H1 (cell line): ENCODE data around the gene MECP2. TPM values are rescaled to one million over a fixed set of nuclear protein-coding genes. Genes with fewer than 3 reads are reported as not detected.

Source experiments
- CTCF ChIA-PET: fragments of 300-600 bp; sonication (Branson Sonifier 250); formaldehyde crosslinking; loops from one replicate; lab custom pipeline; 2021; ENCODE audit not compliant: partially characterized antibody; lab: Charles Lee
- POLR2A ChIA-PET: fragments of 300-600 bp; sonication (Branson Sonifier 250); formaldehyde crosslinking; loops from one replicate; lab custom pipeline; 2021; ENCODE audit warnings: inconsistent platforms; ENCODE audit not compliant: partially characterized antibody; lab: Charles Lee
- DNase-seq, 2 experiments: peaks; one replicate each; pipeline versions ENCODE4 v3.0.0 to v3.0.0-alpha.2; 2010 to 2022; ENCODE audit warnings: low spot score in 2 of 2, low read depth in 1 of 2, mixed read lengths in 1 of 2
- FAIRE-seq: peaks from 2 replicates; lab custom pipeline; 2011; peaks lifted over from hg19 to GRCh38; lab: Jason Lieb, UNC
- H2AFZ ChIP-seq: 2 replicates; pipeline ENCODE4 v1.8.1; 2012; ENCODE audit warnings: low read length, inconsistent platforms
- H2AK5ac ChIP-seq: 2 replicates; pipeline ENCODE4 v1.6.1; 2013; ENCODE audit warnings: low read depth, low read length
- H2BK120ac ChIP-seq: replicated peaks from 2 replicates; pipeline ENCODE3; 2013; ENCODE audit warnings: low read depth, low read length, inconsistent platforms
- H2BK12ac ChIP-seq: 2 replicates; pipeline ENCODE4 v1.6.1; 2013; ENCODE audit warnings: low read depth, low read length
- H2BK15ac ChIP-seq: 2 replicates; pipeline ENCODE4 v1.6.1; 2013; ENCODE audit warnings: low read length
- H2BK20ac ChIP-seq: 2 replicates; pipeline ENCODE4 v1.6.1; 2013; ENCODE audit warnings: low read length
- H2BK5ac ChIP-seq: 2 replicates; pipeline ENCODE4 v1.6.1; 2013; ENCODE audit warnings: low read depth, low read length
- H3K14ac ChIP-seq: 2 replicates; pipeline ENCODE4 v1.6.1; 2013; ENCODE audit warnings: inconsistent platforms; ENCODE audit not compliant: insufficient read length
- H3K18ac ChIP-seq: 2 replicates; pipeline ENCODE4 v1.6.1; 2013; ENCODE audit warnings: low read length; ENCODE audit errors: extremely low read depth
- H3K23ac ChIP-seq: 2 replicates; pipeline ENCODE4 v1.6.1; 2013; ENCODE audit warnings: inconsistent platforms; ENCODE audit not compliant: insufficient read length
- H3K23me2 ChIP-seq: 2 replicates; pipeline ENCODE4 v1.6.1; 2013; ENCODE audit warnings: low read depth, low read length
- H3K27ac ChIP-seq: 2 replicates; pipeline ENCODE4 v1.6.1; 2011; ENCODE audit warnings: low read depth, low read length, inconsistent platforms
- H3K27me3 ChIP-seq, 4 experiments: replicated peaks in 1 of 4; 1 replicate in 1 of 4; 2 replicates in 3 of 4; pipeline versions ENCODE4 v1.6.1 to v1.8.1; 2011 to 2013; ENCODE audit warnings: low read length in 3 of 4, mild to moderate bottlenecking in 3 of 4, inconsistent platforms in 2 of 4, mixed read lengths in 2 of 4, moderate library complexity in 1 of 4; ENCODE audit not compliant: control insufficient read depth in 3 of 4, insufficient read depth in 3 of 4; ENCODE audit errors: extremely low read depth in 1 of 4
- H3K36me3 ChIP-seq, 4 experiments: 2 replicates each; pipeline versions ENCODE4 v1.6.1 to v1.8.1; 2011 to 2013; ENCODE audit warnings: mild to moderate bottlenecking in 4 of 4, low read length in 3 of 4, moderate library complexity in 2 of 4, control low read depth in 1 of 4, inconsistent platforms in 1 of 4; ENCODE audit not compliant: insufficient read depth in 4 of 4, control insufficient read depth in 2 of 4
- H3K4ac ChIP-seq: replicated peaks from 2 replicates; pipeline ENCODE3; 2013; ENCODE audit warnings: low read length, low read depth, mixed read lengths, inconsistent platforms; ENCODE audit not compliant: insufficient read length
- H3K4me1 ChIP-seq, 4 experiments: replicated peaks in 1 of 4; 1 replicate in 1 of 4; 2 replicates in 3 of 4; pipeline versions ENCODE4 v1.6.1 to v1.8.1; 2011 to 2013; ENCODE audit warnings: low read length in 3 of 4, inconsistent platforms in 2 of 4, mixed read lengths in 1 of 4; ENCODE audit not compliant: insufficient read depth in 4 of 4, control insufficient read depth in 3 of 4
- H3K4me2 ChIP-seq, 2 experiments: 2 replicates each; pipeline versions ENCODE4 v1.6.1 to v1.8.1; 2011 to 2013; ENCODE audit warnings: low read depth in 2 of 2, low read length in 2 of 2, control low read depth in 1 of 2, inconsistent platforms in 1 of 2, mild to moderate bottlenecking in 1 of 2; ENCODE audit not compliant: insufficient read depth in 1 of 2
- H3K4me3 ChIP-seq, 4 experiments: fragments of 200-600, 300-600 bp in 1 of 4; sonication (generic), shearing (Covaris generic), sonication (Bioruptor Twin) in 1 of 4; 2 replicates each; pipeline versions ENCODE4 v1.5.1 to v1.8.1; 2011 to 2016; ENCODE audit warnings: low read length in 4 of 4, low read depth in 3 of 4, control low read depth in 2 of 4, inconsistent platforms in 2 of 4, mild to moderate bottlenecking in 2 of 4, mixed read lengths in 1 of 4, moderate library complexity in 1 of 4; ENCODE audit not compliant: insufficient read depth in 2 of 4; ENCODE audit errors: extremely low read depth in 1 of 4
- H3K56ac ChIP-seq: replicated peaks from 2 replicates; pipeline ENCODE3; 2013; ENCODE audit warnings: low read depth, mild to moderate bottlenecking, mixed read lengths, low read length, inconsistent platforms; ENCODE audit not compliant: insufficient read length
- H3K79me1 ChIP-seq: 2 replicates; pipeline ENCODE4 v1.6.1; 2013; ENCODE audit warnings: low read depth, low read length, control low read depth
- H3K79me2 ChIP-seq, 2 experiments: 2 replicates each; pipeline versions ENCODE4 v1.6.1 to v1.8.1; 2012 to 2013; ENCODE audit warnings: low read length in 2 of 2, mild to moderate bottlenecking in 2 of 2, inconsistent platforms in 1 of 2; ENCODE audit not compliant: insufficient read depth in 2 of 2, control insufficient read depth in 1 of 2
- H3K9ac ChIP-seq, 4 experiments: replicated peaks in 1 of 4; 1 replicate in 1 of 4; 2 replicates in 3 of 4; pipeline versions ENCODE4 v1.6.1 to v1.8.1; 2011 to 2013; ENCODE audit warnings: low read depth in 3 of 4, low read length in 3 of 4, control low read depth in 2 of 4, mild to moderate bottlenecking in 2 of 4, moderate library complexity in 2 of 4, inconsistent platforms in 1 of 4; ENCODE audit errors: extremely low read depth in 1 of 4
- H3K9me3 ChIP-seq, 2 experiments: 2 replicates each; pipeline versions ENCODE4 v1.6.1 to v1.8.1; 2012 to 2013; ENCODE audit warnings: mild to moderate bottlenecking in 2 of 2, moderate library complexity in 2 of 2, control low read depth in 1 of 2, inconsistent platforms in 1 of 2, low read depth in 1 of 2, low read length in 1 of 2, mixed read lengths in 1 of 2; ENCODE audit not compliant: insufficient read depth in 2 of 2
- H4K20me1 ChIP-seq, 2 experiments: replicated peaks in 1 of 2; 2 replicates each; pipeline versions ENCODE3 to v1.8.1; 2011 to 2013; ENCODE audit warnings: inconsistent platforms in 2 of 2, low read length in 2 of 2, mild to moderate bottlenecking in 1 of 2; ENCODE audit not compliant: insufficient read depth in 2 of 2, control insufficient read depth in 1 of 2
- H4K5ac ChIP-seq: 2 replicates; pipeline ENCODE4 v1.6.1; 2013; ENCODE audit warnings: low read length, low read depth, mixed read lengths, inconsistent platforms; ENCODE audit not compliant: insufficient read length
- H4K8ac ChIP-seq: 2 replicates; pipeline ENCODE4 v1.8.0; 2013; ENCODE audit warnings: mild to moderate bottlenecking, moderate library complexity, low read length, inconsistent platforms; ENCODE audit not compliant: insufficient read depth; ENCODE audit errors: extremely low read depth
- H4K91ac ChIP-seq: replicated peaks from 2 replicates; pipeline ENCODE3; 2013; ENCODE audit warnings: low read length, mixed read lengths, inconsistent platforms; ENCODE audit not compliant: insufficient read length
- CHD1 ChIP-seq: IDR thresholded peaks from 2 replicates; pipeline ENCODE4 v1.6.1; 2012; ENCODE audit warnings: low read depth, low read length, improper control_type of control experiment
- EGR1 ChIP-seq: IDR thresholded peaks from 2 replicates; pipeline ENCODE4 v1.6.1; 2011; ENCODE audit warnings: low read depth, low read length, borderline replicate concordance
- HDAC6 ChIP-seq: IDR thresholded peaks from one replicate; pipeline ENCODE4 v1.7.1; 2012; ENCODE audit warnings: low read depth, mild to moderate bottlenecking, inconsistent platforms, low read length, moderate library complexity
- KDM1A ChIP-seq: fragments of 200-600, 300-600 bp; sonication (generic); IDR thresholded peaks from 2 replicates; pipeline ENCODE4 v1.7.1; 2016; ENCODE audit warnings: mild to moderate bottlenecking, low read length, borderline replicate concordance
- KDM5A ChIP-seq: fragments of 200-600 bp; IDR thresholded peaks from 2 replicates; pipeline ENCODE4 v1.7.1; 2012; ENCODE audit warnings: mild to moderate bottlenecking, low read length, inconsistent platforms, mixed read lengths
- PHF8 ChIP-seq: fragments of 200-600 bp; sonication (generic); conservative IDR thresholded peaks from 2 replicates; pipeline ENCODE4 v1.7.1; 2012; ENCODE audit warnings: low read depth, mild to moderate bottlenecking, inconsistent platforms, low read length, moderate library complexity
- SIN3A ChIP-seq, 2 experiments: IDR thresholded peaks in 1 of 2; conservative IDR thresholded peaks in 1 of 2; 2 replicates each; pipeline ENCODE4 v1.6.1; 2011 to 2012; ENCODE audit warnings: low read length in 2 of 2, improper control_type of control experiment in 1 of 2, low read depth in 1 of 2, mild to moderate bottlenecking in 1 of 2
- SP1 ChIP-seq: IDR thresholded peaks from 2 replicates; pipeline ENCODE4 v1.6.1; 2011; ENCODE audit warnings: low read depth, low read length
- SRF ChIP-seq: IDR thresholded peaks from 2 replicates; pipeline ENCODE4 v1.6.1; 2011; ENCODE audit warnings: mild to moderate bottlenecking, low read depth, low read length, moderate library complexity
- TAF7 ChIP-seq: optimal IDR thresholded peaks from 2 replicates; pipeline ENCODE3; 2011; ENCODE audit warnings: low read depth, mild to moderate bottlenecking, inconsistent platforms, low read length, moderate library complexity, borderline replicate concordance
- WGBS, 2 experiments: shearing (Covaris generic) in 1 of 2; methylation state at CpG; one replicate each; pipeline versions ENCODE4 v1.1.6 to v1.1.7; 2013 to 2015; ENCODE audit warnings: low lambda C conversion rate in 2 of 2, mixed read lengths in 2 of 2, inconsistent platforms in 1 of 2, low coverage in 1 of 2, missing lambda C conversion rate in 1 of 2; ENCODE audit not compliant: insufficient replicate concordance in 2 of 2, insufficient coverage in 1 of 2, insufficient read length in 1 of 2; ENCODE audit errors: extremely low coverage in 1 of 2, missing lambda C conversion rate in 1 of 2; 5-methylcytosine and 5-hydroxymethylcytosine counted together
- polyA plus RNA-seq, 7 experiments: library from polyadenylated mRNA; depleted of rRNA in 3 of 7; stranded (reverse) in 5 of 7; unstranded in 2 of 7; fragments of >200 nt in 5 of 7; fragments of 200-250 nt in 2 of 7; gene quantifications; 1 replicate in 5 of 7; 2 replicates in 1 of 7; 4 replicates in 1 of 7; pipeline versions ENCODE4 v1.2.1 to v1.2.3, GENCODE V29; 2011 to 2013; ENCODE audit warnings: missing spikeins in 2 of 7, mixed read lengths in 2 of 7
- total RNA-seq: library from RNA; stranded (reverse); fragmentation: NEBNext Ultra II Directional; extraction: Animal tissue kit (Norgen Biotek cat#: 25700); gene quantifications from 2 replicates; pipeline ENCODE4 v1.2.1, GENCODE V29; 2021
- TF ChIP-seq, protein P1 (sequence below): IDR thresholded peaks from 2 replicates; pipeline ENCODE4 v1.6.1; 2012; ENCODE audit warnings: inconsistent platforms
- TF ChIP-seq, protein P2 (sequence below): IDR thresholded peaks from 2 replicates; pipeline ENCODE4 v1.6.1; 2012; ENCODE audit warnings: inconsistent platforms

Gene MECP2
- total and polyA plus RNA-seq, 2 of the 8 experiments (the other 6 are each of a cell fraction or from before 2014, with no cell fraction given): 5.0 to 32.4 TPM

DNA sequence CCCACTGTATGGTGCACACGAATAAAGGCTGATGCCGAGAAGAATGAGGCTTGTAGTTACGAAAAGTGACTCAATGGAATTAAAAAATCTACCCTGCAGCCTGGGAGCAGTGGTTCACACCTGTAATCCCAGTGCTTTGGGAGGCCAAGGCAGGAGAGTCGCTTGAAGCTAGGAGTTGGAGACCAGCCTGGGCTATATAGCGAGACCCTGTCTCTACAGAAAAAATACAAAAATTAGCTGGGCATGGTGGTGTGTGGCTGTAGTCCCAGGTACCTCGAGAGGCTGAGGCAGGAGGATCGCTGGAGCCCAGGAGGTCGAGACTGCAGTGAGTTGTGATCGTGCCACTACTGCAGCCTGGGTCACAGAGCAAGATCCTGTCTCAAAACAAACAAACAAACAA is 34.8 kb upstream of the MECP2 start:
- no peak overlapping the region for H3K4me2 ChIP-seq
- H3K23ac ChIP-seq: no peak overlapping the region
- no peak overlapping the region for H3K27ac ChIP-seq
- no peak overlapping the region for H2BK20ac ChIP-seq
- H3K4me3 ChIP-seq: no peak overlapping the region
- H4K5ac ChIP-seq: no peak overlapping the region
- no peak overlapping the region for H2BK12ac ChIP-seq
- no peaks in the 10 kb centered on the region for H3K9me3 ChIP-seq
- H4K91ac ChIP-seq: no peak overlapping the region
- no peaks in the 10 kb centered on the region for H4K20me1 ChIP-seq
- no peak overlapping the region for H3K4ac ChIP-seq
- no peaks in the 10 kb centered on the region for H3K79me2 ChIP-seq
- no peak overlapping the region for H2BK120ac ChIP-seq
- H2BK15ac ChIP-seq: no peak overlapping the region
- H2BK5ac ChIP-seq: no peak overlapping the region
- no peak overlapping the region for H3K18ac ChIP-seq
- no peak overlapping the region for H3K56ac ChIP-seq
- H3K27me3 ChIP-seq: peaks cover 0 to 1% (median 0%) of the 10 kb centered on the region in 4 experiments; a peak in 1 of 7 replicates
- FAIRE-seq: no peak
- no peak overlapping the region for H2AK5ac ChIP-seq
- no peaks in the 10 kb centered on the region for H3K4me1 ChIP-seq
- no peak overlapping the region for H3K9ac ChIP-seq
- TF ChIP-seq, protein P1, sequence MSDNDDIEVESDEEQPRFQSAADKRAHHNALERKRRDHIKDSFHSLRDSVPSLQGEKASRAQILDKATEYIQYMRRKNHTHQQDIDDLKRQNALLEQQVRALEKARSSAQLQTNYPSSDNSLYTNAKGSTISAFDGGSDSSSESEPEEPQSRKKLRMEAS: no peak
- TF ChIP-seq PHF8 (no peak), KDM1A (no peak), CHD1 (no peak), SIN3A (conservative IDR thresholded peaks at IDR 0.05 in 1 of 2, IDR thresholded peaks at IDR 0.05 in 1 of 2; ENCODE audit: low read depth in 1 of 2, low read length in 2 of 2) (no peak), SP1 (no peak), EGR1 (no peak), SRF (no peak), HDAC6 (no peak), KDM5A (no peak), TAF7 (no peak)
- TF ChIP-seq, protein P2, sequence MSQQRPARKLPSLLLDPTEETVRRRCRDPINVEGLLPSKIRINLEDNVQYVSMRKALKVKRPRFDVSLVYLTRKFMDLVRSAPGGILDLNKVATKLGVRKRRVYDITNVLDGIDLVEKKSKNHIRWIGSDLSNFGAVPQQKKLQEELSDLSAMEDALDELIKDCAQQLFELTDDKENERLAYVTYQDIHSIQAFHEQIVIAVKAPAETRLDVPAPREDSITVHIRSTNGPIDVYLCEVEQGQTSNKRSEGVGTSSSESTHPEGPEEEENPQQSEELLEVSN: no peak
- no peaks in the 10 kb centered on the region for H3K23me2 ChIP-seq
- H3K36me3 ChIP-seq: no peaks in the 10 kb centered on the region
- WGBS, 2 experiments: 100% methylated on average over 3 of the region's 9 CpGs; no CpG with 5 or more reads in 1 of the 2 experiments
- CTCF ChIA-PET: no interaction called here
- H3K79me1 ChIP-seq: no peaks in the 10 kb centered on the region
- no peak overlapping the region for H3K14ac ChIP-seq
- no peak overlapping the region for H4K8ac ChIP-seq
- DNase-seq: no peak
- no peak overlapping the region for H2AFZ ChIP-seq
- POLR2A ChIA-PET: no interaction called here
